Hepatocyte (in vitro differentiated cells): ENCODE measurements around the gene SNTN. TPM values are rescaled to one million over a fixed set of nuclear protein-coding genes. Genes with fewer than 3 reads are reported as not detected.

Experiments used
- DNase-seq: peaks from one replicate; pipeline ENCODE4 v3.0.0-alpha.2; 2016; ENCODE audit warnings: low spot score
- H2AFZ ChIP-seq: fragments of 200-600 bp; sonication (generic); 2 replicates; pipeline ENCODE4 v1.6.0; 2016; ENCODE audit warnings: antibody characterized with exemption, mild to moderate bottlenecking
- H3K27ac ChIP-seq: fragments of 200-600 bp; sonication (generic); 2 replicates; pipeline ENCODE4 v1.5.1; 2016; ENCODE audit warnings: mild to moderate bottlenecking
- H3K27me3 ChIP-seq: fragments of 200-600 bp; sonication (generic); 2 replicates; pipeline ENCODE4 v1.6.1; 2016
- H3K36me3 ChIP-seq: fragments of 200-600 bp; sonication (generic); replicated peaks from 2 replicates; pipeline ENCODE4 v1.5.1; 2016; ENCODE audit warnings: low read depth; ENCODE audit not compliant: insufficient read depth
- H3K4me1 ChIP-seq: fragments of 200-600 bp; sonication (generic); 2 replicates; pipeline ENCODE4 v1.5.1; 2016; ENCODE audit warnings: mild to moderate bottlenecking, moderate library complexity; ENCODE audit not compliant: insufficient read depth
- H3K4me2 ChIP-seq: fragments of 200-600 bp; sonication (generic); 2 replicates; pipeline ENCODE4 v1.6.0; 2016
- H3K4me3 ChIP-seq: fragments of 200-600 bp; sonication (generic); 2 replicates; pipeline ENCODE4 v1.5.1; 2016; ENCODE audit warnings: mild to moderate bottlenecking
- H3K79me2 ChIP-seq: fragments of 200-600 bp; sonication (generic); 2 replicates; pipeline ENCODE4 v1.6.0; 2017; ENCODE audit warnings: mild to moderate bottlenecking
- H3K9me2 ChIP-seq: fragments of 200-600 bp; sonication (generic); replicated peaks from 2 replicates; pipeline ENCODE4 v1.6.0; 2017; ENCODE audit warnings: mild to moderate bottlenecking; ENCODE audit not compliant: insufficient read depth
- H3K9me3 ChIP-seq: fragments of 200-600 bp; sonication (generic); 2 replicates; pipeline ENCODE4 v1.5.1; 2016; ENCODE audit warnings: low read depth, mild to moderate bottlenecking
- H4K20me1 ChIP-seq: fragments of 200-600 bp; sonication (generic); 2 replicates; pipeline ENCODE4 v1.6.0; 2016; ENCODE audit warnings: mild to moderate bottlenecking; ENCODE audit not compliant: insufficient read depth, poor library complexity, severe bottlenecking
- CTCF ChIP-seq: fragments of 200-600 bp; sonication (generic); IDR thresholded peaks from 2 replicates; pipeline ENCODE4 v1.5.1; 2016; ENCODE audit warnings: antibody characterized with exemption, mild to moderate bottlenecking; ENCODE audit not compliant: poor library complexity
- EZH2 ChIP-seq: fragments of 200-600 bp; sonication (generic); IDR thresholded peaks from 2 replicates; pipeline ENCODE4 v1.6.1; 2016; ENCODE audit warnings: antibody characterized with exemption, mild to moderate bottlenecking, borderline replicate concordance
- EZH2phosphoT487 ChIP-seq: fragments of 200-600 bp; sonication (generic); IDR thresholded peaks from one replicate; pipeline ENCODE4 v1.6.1; 2018; ENCODE audit warnings: antibody characterized with exemption, mild to moderate bottlenecking, low read depth, moderate library complexity; ENCODE audit not compliant: unreplicated experiment, severe bottlenecking
- WGBS: methylation state at CpG from one replicate; pipeline ENCODE4 v1.1.6; 2016; ENCODE audit warnings: low lambda C conversion rate; ENCODE audit errors: missing lambda C conversion rate; 5-methylcytosine and 5-hydroxymethylcytosine counted together
- polyA plus RNA-seq: library from polyadenylated mRNA; unstranded; fragments of >200 nt; fragmentation: Nextera tagmentation; extraction: Ambion mirVana; gene quantifications from 2 replicates; pipeline ENCODE4 v1.2.1, GENCODE V29; 2016
- total RNA-seq: library from RNA; depleted of rRNA; stranded (reverse); fragments of >200 nt; gene quantifications from 2 replicates; pipeline ENCODE4 v1.2.3, GENCODE V29; 2014

SNTN gene
- total and polyA plus RNA-seq, 2 experiments from 2014 or later, result not detected

DNA sequence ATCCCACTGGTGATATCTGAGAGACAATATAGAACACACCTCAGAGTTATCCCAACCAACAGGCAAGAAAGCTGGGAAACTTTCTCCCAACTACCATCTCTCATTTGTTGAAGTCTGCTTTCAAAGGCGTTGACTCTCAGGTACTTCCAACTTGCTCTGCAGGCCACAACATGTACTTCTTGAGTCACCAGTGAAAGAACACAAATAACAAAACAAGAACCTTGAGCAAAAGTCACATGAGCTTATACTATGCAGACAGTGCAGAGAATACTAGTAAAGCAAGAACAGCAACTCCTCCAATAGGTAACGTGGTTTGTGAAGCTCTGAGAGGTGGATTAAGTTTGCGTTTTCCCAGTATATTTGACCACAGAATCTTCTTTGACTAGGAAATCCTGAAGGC, 20.6 kb downstream of the SNTN start:
- no peaks in the 10 kb centered on the region for H3K27me3 ChIP-seq
- TF ChIP-seq EZH2phosphoT487 (no peak), EZH2 (no peak), CTCF (no peak)
- 89% methylated on average over 3 of the region's 3 CpGs for WGBS
- no peak overlapping the region for H3K4me2 ChIP-seq
- no peak for DNase-seq
- H3K9me3 ChIP-seq, result no peaks in the 10 kb centered on the region
- H3K79me2 ChIP-seq, result no peaks in the 10 kb centered on the region
- no peak overlapping the region for H2AFZ ChIP-seq
- H3K27ac ChIP-seq, result no peak overlapping the region
- no peak overlapping the region for H3K4me3 ChIP-seq
- no peaks in the 10 kb centered on the region for H3K36me3 ChIP-seq
- H4K20me1 ChIP-seq, result no peaks in the 10 kb centered on the region
- H3K4me1 ChIP-seq, result no peaks in the 10 kb centered on the region
- no peaks in the 10 kb centered on the region for H3K9me2 ChIP-seq

GRCh38 chr3:63674586-63674985, 22.1 kb downstream of the SNTN start:
- Histone ChIP-seq H3K79me2 (no peaks in the 10 kb centered on the region), H3K36me3 (no peaks in the 10 kb centered on the region), H3K4me2 (no peak overlapping the region), H3K9me2 (no peaks in the 10 kb centered on the region), H3K4me1 (no peaks in the 10 kb centered on the region), H3K9me3 (no peaks in the 10 kb centered on the region), H4K20me1 (no peaks in the 10 kb centered on the region), H3K27ac (no peak overlapping the region), H3K27me3 (no peaks in the 10 kb centered on the region), H3K4me3 (no peak overlapping the region), H2AFZ (no peak overlapping the region)
- 95% methylated on average over 2 of the region's 2 CpGs for WGBS
- DNase-seq, result no peak
- TF ChIP-seq EZH2 (no peak), CTCF (no peak), EZH2phosphoT487 (no peak)

DNA sequence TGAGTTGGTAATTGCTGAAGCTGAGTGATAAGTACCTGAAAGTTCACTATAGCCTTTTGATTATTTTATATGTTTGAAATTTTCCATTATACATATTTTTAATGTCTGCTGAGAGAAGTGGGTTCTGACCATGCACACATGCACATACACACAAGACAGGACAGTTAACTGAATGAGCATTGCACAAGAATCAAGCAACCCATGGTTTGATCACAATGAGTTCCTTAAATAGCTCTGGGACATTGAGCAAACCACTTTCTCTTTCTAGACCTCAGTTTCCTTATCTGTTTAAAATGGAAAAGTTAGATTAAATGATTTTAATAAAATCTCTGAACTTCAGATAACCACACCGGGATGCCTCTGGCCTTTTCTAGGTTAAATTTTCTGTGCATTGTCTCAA, 26.7 kb downstream of the SNTN start:
- no peaks in the 10 kb centered on the region for H4K20me1 ChIP-seq
- 89% methylated on average over 1 of the region's 1 CpG for WGBS
- H3K4me3 ChIP-seq, result no peak overlapping the region
- H3K4me2 ChIP-seq, result no peak overlapping the region
- no peaks in the 10 kb centered on the region for H3K4me1 ChIP-seq
- no peaks in the 10 kb centered on the region for H3K79me2 ChIP-seq
- TF ChIP-seq EZH2phosphoT487, result no peak
- TF ChIP-seq EZH2, result no peak
- no peak for TF ChIP-seq CTCF
- no peaks in the 10 kb centered on the region for H3K9me3 ChIP-seq
- H2AFZ ChIP-seq, result no peak overlapping the region
- no peaks in the 10 kb centered on the region for H3K9me2 ChIP-seq
- DNase-seq, result no peak
- H3K36me3 ChIP-seq, result no peaks in the 10 kb centered on the region
- H3K27me3 ChIP-seq, result no peaks in the 10 kb centered on the region
- H3K27ac ChIP-seq, result no peak overlapping the region

DNA sequence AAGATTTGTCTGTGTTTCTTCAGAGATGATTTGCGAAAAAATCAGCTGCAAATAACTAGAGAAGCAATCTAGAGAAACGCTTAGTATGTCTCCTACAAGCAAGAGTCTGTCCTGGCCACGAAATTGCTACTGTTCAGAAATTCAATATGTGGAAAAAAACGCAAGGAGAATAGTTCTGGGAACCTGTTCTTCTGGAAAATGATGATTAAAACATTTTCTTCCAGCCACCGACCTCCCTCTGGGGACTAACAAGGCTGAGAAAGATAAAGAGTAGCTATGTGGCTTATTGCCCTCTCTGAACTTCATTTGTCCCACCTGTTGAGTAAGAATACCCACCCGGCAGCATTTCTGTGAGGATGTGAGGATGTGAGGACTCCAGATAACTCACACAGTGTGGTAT, 31.6 kb downstream of the SNTN start:
- H3K9me2 ChIP-seq, result no peaks in the 10 kb centered on the region
- TF ChIP-seq EZH2phosphoT487 (no peak), CTCF (no peak), EZH2 (no peak)
- no peak overlapping the region for H3K4me3 ChIP-seq
- H3K27me3 ChIP-seq, result no peaks in the 10 kb centered on the region
- H3K36me3 ChIP-seq, result no peaks in the 10 kb centered on the region
- H3K27ac ChIP-seq, result no peak overlapping the region
- WGBS, result 82% methylated on average over 6 of the region's 6 CpGs
- H3K4me2 ChIP-seq, result no peak overlapping the region
- no peak for DNase-seq
- no peaks in the 10 kb centered on the region for H3K79me2 ChIP-seq
- H3K4me1 ChIP-seq, result no peaks in the 10 kb centered on the region
- no peaks in the 10 kb centered on the region for H4K20me1 ChIP-seq
- no peaks in the 10 kb centered on the region for H3K9me3 ChIP-seq
- no peak overlapping the region for H2AFZ ChIP-seq
